GM12878 (cell line): ENCODE measurements around the gene BCAS4. TPM values are rescaled to one million over a fixed set of nuclear protein-coding genes. Genes with fewer than 3 reads are reported as not detected.

Source experiments
- ATAC-seq: fragments of 200-7000 bp; cut with Tn5 transposase; 3 replicates; pipeline ENCODE4 v1.9.1; 2020; ENCODE audit warnings: mild to moderate bottlenecking, moderate library complexity
- BruUV-seq: library from RNA; stranded (reverse); fragments of 400-500 nt; replicated peaks from 2 replicates; lab custom pipeline; 2021; lab: Mats Ljungman, UMichigan
- CTCF ChIA-PET: fragments of 300-600 bp; sonication (Branson Sonifier 250); formaldehyde crosslinking; extraction: SDS; loops from one replicate; lab custom pipeline; 2021; ENCODE audit warnings: inconsistent platforms; lab: Yijun Ruan, JAX
- POLR2A ChIA-PET: fragments of 350-600 bp; formaldehyde crosslinking; extraction: SDS; loops from one replicate; lab custom pipeline; 2021; ENCODE audit warnings: inconsistent platforms; lab: Charles Lee
- RAD21 ChIA-PET: fragments of 300-600 bp; sonication (Branson Sonifier 250); formaldehyde crosslinking; loops from one replicate; lab custom pipeline; 2023; ENCODE audit warnings: antibody characterized with exemption; ENCODE audit not compliant: unreplicated experiment; lab: Charles Lee
- SMC1A ChIA-PET: fragments of 300-600 bp; sonication (Branson Sonifier 250); formaldehyde crosslinking; loops from one replicate; lab custom pipeline; 2023; ENCODE audit not compliant: unreplicated experiment, uncharacterized antibody; lab: Charles Lee
- DNase-seq: peaks from one replicate; pipeline ENCODE4 v3.0.0-alpha.2; 2011; ENCODE audit warnings: low read depth, low spot score
- FAIRE-seq: peaks from 3 replicates; lab custom pipeline; 2011; peaks lifted over from hg19 to GRCh38; lab: Jason Lieb, UNC
- H2AFZ ChIP-seq: 2 replicates; pipeline ENCODE4 v1.6.0; 2011; ENCODE audit warnings: low read depth, low read length, control low read depth; ENCODE audit not compliant: control insufficient read depth
- H3K27ac ChIP-seq: 2 replicates; pipeline ENCODE4 v1.5.1; 2011; ENCODE audit warnings: control low read depth; ENCODE audit not compliant: control insufficient read depth, insufficient read depth
- H3K27me3 ChIP-seq, 2 experiments: replicated peaks in 1 of 2; 2 replicates each; pipeline versions ENCODE4 v1.6.0 to v1.6.1; 2011; ENCODE audit warnings: low read length in 1 of 2; ENCODE audit not compliant: control insufficient read depth in 2 of 2, insufficient read depth in 2 of 2
- H3K36me3 ChIP-seq, 2 experiments: 2 replicates each; pipeline ENCODE4 v1.5.1; 2011; ENCODE audit warnings: low read length in 1 of 2; ENCODE audit not compliant: control insufficient read depth in 2 of 2, insufficient read depth in 2 of 2
- H3K4me1 ChIP-seq: 2 replicates; pipeline ENCODE4 v1.6.1; 2011; ENCODE audit warnings: mild to moderate bottlenecking, low read length, moderate library complexity, mixed read lengths; ENCODE audit not compliant: control insufficient read depth, insufficient read depth
- H3K4me2 ChIP-seq: 2 replicates; pipeline ENCODE4 v1.6.0; 2011; ENCODE audit warnings: control low read depth; ENCODE audit not compliant: control insufficient read depth, insufficient read depth
- H3K4me3 ChIP-seq: fragments of 200-600 bp; sonication (generic); 2 replicates; pipeline ENCODE4 v1.5.1; 2016
- H3K79me2 ChIP-seq: 2 replicates; pipeline ENCODE4 v1.6.0; 2011; ENCODE audit warnings: low read length; ENCODE audit not compliant: control insufficient read depth, insufficient read depth
- H3K9ac ChIP-seq: 2 replicates; pipeline ENCODE4 v1.8.0; 2011; ENCODE audit warnings: low read length, control low read depth, mixed read lengths; ENCODE audit not compliant: control insufficient read depth, insufficient read depth
- H3K9me3 ChIP-seq: replicated peaks from 3 replicates; pipeline ENCODE4 v1.5.1; 2011; ENCODE audit warnings: mild to moderate bottlenecking, low read length; ENCODE audit not compliant: control insufficient read depth, insufficient read depth
- H4K20me1 ChIP-seq: 2 replicates; pipeline ENCODE4 v1.6.0; 2011; ENCODE audit not compliant: control insufficient read depth, insufficient read depth
- CREB1 ChIP-seq: IDR thresholded peaks from 2 replicates; pipeline ENCODE4 v1.6.1; 2012; ENCODE audit warnings: low read depth, mild to moderate bottlenecking, inconsistent platforms
- GABPA ChIP-seq: IDR thresholded peaks from 2 replicates; pipeline ENCODE4 v1.6.1; 2014; ENCODE audit warnings: antibody characterized with exemption, low read depth, mild to moderate bottlenecking, inconsistent platforms
- NBN ChIP-seq: fragments of 450-650 bp; IDR thresholded peaks from 2 replicates; pipeline ENCODE4 v1.6.1; 2016
- POLR2A ChIP-seq: IDR thresholded peaks from 2 replicates; pipeline ENCODE4 v1.6.1; 2011; ENCODE audit warnings: low read depth, mild to moderate bottlenecking, low read length
- POLR2AphosphoS2 ChIP-seq: IDR thresholded peaks from 2 replicates; pipeline ENCODE4 v1.6.1; 2011; ENCODE audit warnings: low read depth, mild to moderate bottlenecking, low read length, improper control_type of control experiment, moderate library complexity
- PRDM15 ChIP-seq: fragments of 450-650 bp; formaldehyde crosslinking; IDR thresholded peaks from 2 replicates; pipeline ENCODE4 v1.4.0; 2020; ENCODE audit warnings: mild to moderate bottlenecking, moderate library complexity
- RBBP5 ChIP-seq: fragments of 200-600 bp; sonication (generic); conservative IDR thresholded peaks from 2 replicates; pipeline ENCODE4 v1.6.1; 2016
- RELB ChIP-seq: fragments of 450-650 bp; IDR thresholded peaks from 2 replicates; pipeline ENCODE4 v1.6.1; 2017; ENCODE audit warnings: low read depth, mild to moderate bottlenecking, moderate library complexity
- SMAD5 ChIP-seq: IDR thresholded peaks from 2 replicates; pipeline ENCODE4 v1.6.1; 2016; ENCODE audit warnings: antibody characterized with exemption, low read depth
- SUPT20H ChIP-seq: IDR thresholded peaks from 2 replicates; pipeline ENCODE4 v1.6.1; 2011; ENCODE audit warnings: low read depth, mild to moderate bottlenecking, low read length, moderate library complexity, borderline replicate concordance; ENCODE audit not compliant: control insufficient read depth
- TCF12 ChIP-seq: IDR thresholded peaks from 2 replicates; pipeline ENCODE4 v1.6.1; 2011; ENCODE audit warnings: low read depth, mild to moderate bottlenecking, low read length
- ZNF274 ChIP-seq: IDR thresholded peaks from one replicate; pipeline ENCODE4 v1.8.0; 2011; ENCODE audit not compliant: insufficient read length, insufficient read depth
- WGBS: methylation state at CpG from one replicate; pipeline ENCODE4 v1.1.6; 2016; ENCODE audit warnings: low lambda C conversion rate; ENCODE audit not compliant: insufficient replicate concordance, insufficient coverage; ENCODE audit errors: missing lambda C conversion rate; 5-methylcytosine and 5-hydroxymethylcytosine counted together
- in situ Hi-C: fragments of 300-500 bp; cut with MboI; formaldehyde crosslinking; loops from 9 replicates; pipeline ENCODE4 v1.14.3; 2018; ENCODE audit warnings: mixed read lengths
- intact Hi-C: fragments of 100-400 bp; cut with micrococcal nuclease; formaldehyde crosslinking; loops from one replicate; pipeline ENCODE4 v1.14.2; 2022; ENCODE audit not compliant: unreplicated experiment
- polyA plus RNA-seq, 11 experiments: library from polyadenylated mRNA; depleted of rRNA in 4 of 11; unstranded in 6 of 11; stranded (reverse) in 5 of 11; fragments of >200 nt; fragmentation: Nextera tagmentation in 4 of 11; fragmentation: Illumina TruSeq in 1 of 11; extraction: Ambion mirVana in 4 of 11; extraction: Trizol in 1 of 11; gene quantifications; 1 replicate in 1 of 11; 2 replicates in 10 of 11; pipeline versions ENCODE4 v1.2.1 to v1.2.3, GENCODE V29; 2011 to 2016; ENCODE audit warnings: inconsistent platforms in 2 of 11, missing spikeins in 2 of 11, low read depth in 1 of 11
- total RNA-seq, 4 experiments: library from RNA; depleted of rRNA in 3 of 4; stranded (reverse); fragments of >200 nt in 3 of 4; fragmentation: Illumina TruSeq in 1 of 4; extraction: Trizol in 1 of 4; gene quantifications; 2 replicates each; pipeline versions ENCODE4 v1.2.1 to v1.2.3, GENCODE V29; 2013 to 2021

BCAS4 gene
- total and polyA plus RNA-seq, 10 of the 15 experiments (the other 5 are each of a cell fraction or from before 2014, with no cell fraction given) = 14.8 to 214 (median 65.3) TPM

- TF ChIP-seq PRDM15 (CRISPR knock-in tag) = no peak
Observed at GRCh38 chr20:50790651-50791277, 4.1 kb upstream of the BCAS4 start (continued).

GRCh38 chr20:50792708-50793574 is 1.9 kb upstream of the BCAS4 start:
- Histone ChIP-seq H3K27ac (no peak overlapping the region), H3K4me1 (peaks cover 15% of the 10 kb centered on the region), H3K9ac (no peak overlapping the region), H3K4me3 (no peak overlapping the region), H3K79me2 (peaks cover 24% of the 10 kb centered on the region), H2AFZ (no peak overlapping the region), H3K4me2 (no peak overlapping the region), H3K9me3 (no peaks in the 10 kb centered on the region), H4K20me1 (no peaks in the 10 kb centered on the region), H3K36me3 (no peaks in the 10 kb centered on the region), H3K27me3 (no peaks in the 10 kb centered on the region)
- SMC1A ChIA-PET = interaction anchor here (0.7 to 8.7 kb wide), 8 partner anchors 23 to 513 kb away, joined by 3 to 119 read pairs (median 10); partner anchors contain the start of genes ADNP, DPM1 and MOCS3
- FAIRE-seq (no peak), ATAC-seq (no peak), DNase-seq (no peak)
- POLR2A ChIA-PET = interaction anchor here (0.6 to 4.0 kb wide), 6 partner anchors 44 to 164 kb away, joined by 3 to 67 read pairs (median 8); partner anchors contain the start of gene ADNP
- in situ Hi-C loops = loop anchor here (5.0 kb wide), 1 partner anchor 514 kb away; no protein-coding TSS in a partner anchor
- intact Hi-C loops = loop anchor here (5.0 kb wide), 3 partner anchors 99 to 514 kb away; no protein-coding TSS in a partner anchor
- BruUV-seq = no TSS peak
- CTCF ChIA-PET = interaction anchor here (0.6 to 13.7 kb wide), 17 partner anchors 9 to 719 kb away, joined by 3 to 336 read pairs (median 15); partner anchors contain the start of genes ADNP, DPM1 and MOCS3
- 81% methylated on average over 14 of the region's 14 CpGs for WGBS
- RAD21 ChIA-PET = interaction anchor here (0.6 to 7.7 kb wide), 10 partner anchors 21 to 514 kb away, joined by 3 to 141 read pairs (median 18); partner anchors contain the start of genes ADNP, DPM1 and MOCS3
- TF ChIP-seq SMAD5 (no peak), GABPA (no peak), POLR2AphosphoS2 (no peak), CREB1 (no peak), RELB (no peak), ZNF274 (no peak), TCF12 (no peak), NBN (no peak), SUPT20H (no peak), POLR2A (no peak), RBBP5 (no peak)
